ENCODE measurements around the gene SH3GL3.

The SH3GL3 gene

DNA sequence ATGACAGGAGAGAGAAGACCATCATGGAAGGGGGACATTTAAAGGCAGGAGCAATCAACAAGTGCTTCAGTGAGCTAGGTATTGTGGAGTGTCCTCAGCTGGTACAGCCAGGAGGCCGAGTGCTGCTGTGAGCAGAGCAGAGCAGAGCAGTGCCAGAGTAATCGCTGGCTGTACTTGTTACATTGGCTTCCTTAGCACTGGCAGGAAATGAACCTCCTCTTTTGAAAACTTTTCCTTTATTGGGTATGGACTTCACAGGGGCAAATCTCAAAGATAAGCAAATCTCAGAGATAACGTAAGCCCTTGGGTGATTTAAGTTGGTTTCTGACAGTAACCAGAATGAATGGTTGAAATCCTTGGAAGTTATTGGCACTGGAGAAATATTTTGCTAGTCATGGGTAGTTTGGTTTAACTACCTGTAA lies 2.1 kb downstream of the SH3GL3 start:
- no peak for TF ChIP-seq FOXP2 (optimal IDR thresholded peaks at IDR 0.05; ENCODE audit: borderline replicate concordance, extremely low read depth, extremely low read length, insufficient read depth)
- no peak for TF ChIP-seq SIN3A (IDR thresholded peaks at IDR 0.05; ENCODE audit: borderline replicate concordance, insufficient read depth, low read length)
- no peak for TF ChIP-seq POLR2AphosphoS5 (IDR thresholded peaks at IDR 0.05; ENCODE audit: low read depth, low read length)
- TF ChIP-seq TAF1 (IDR thresholded peaks at IDR 0.05; ENCODE audit: borderline replicate concordance, insufficient read depth, low read length) = no peak
- TF ChIP-seq, protein P1, sequence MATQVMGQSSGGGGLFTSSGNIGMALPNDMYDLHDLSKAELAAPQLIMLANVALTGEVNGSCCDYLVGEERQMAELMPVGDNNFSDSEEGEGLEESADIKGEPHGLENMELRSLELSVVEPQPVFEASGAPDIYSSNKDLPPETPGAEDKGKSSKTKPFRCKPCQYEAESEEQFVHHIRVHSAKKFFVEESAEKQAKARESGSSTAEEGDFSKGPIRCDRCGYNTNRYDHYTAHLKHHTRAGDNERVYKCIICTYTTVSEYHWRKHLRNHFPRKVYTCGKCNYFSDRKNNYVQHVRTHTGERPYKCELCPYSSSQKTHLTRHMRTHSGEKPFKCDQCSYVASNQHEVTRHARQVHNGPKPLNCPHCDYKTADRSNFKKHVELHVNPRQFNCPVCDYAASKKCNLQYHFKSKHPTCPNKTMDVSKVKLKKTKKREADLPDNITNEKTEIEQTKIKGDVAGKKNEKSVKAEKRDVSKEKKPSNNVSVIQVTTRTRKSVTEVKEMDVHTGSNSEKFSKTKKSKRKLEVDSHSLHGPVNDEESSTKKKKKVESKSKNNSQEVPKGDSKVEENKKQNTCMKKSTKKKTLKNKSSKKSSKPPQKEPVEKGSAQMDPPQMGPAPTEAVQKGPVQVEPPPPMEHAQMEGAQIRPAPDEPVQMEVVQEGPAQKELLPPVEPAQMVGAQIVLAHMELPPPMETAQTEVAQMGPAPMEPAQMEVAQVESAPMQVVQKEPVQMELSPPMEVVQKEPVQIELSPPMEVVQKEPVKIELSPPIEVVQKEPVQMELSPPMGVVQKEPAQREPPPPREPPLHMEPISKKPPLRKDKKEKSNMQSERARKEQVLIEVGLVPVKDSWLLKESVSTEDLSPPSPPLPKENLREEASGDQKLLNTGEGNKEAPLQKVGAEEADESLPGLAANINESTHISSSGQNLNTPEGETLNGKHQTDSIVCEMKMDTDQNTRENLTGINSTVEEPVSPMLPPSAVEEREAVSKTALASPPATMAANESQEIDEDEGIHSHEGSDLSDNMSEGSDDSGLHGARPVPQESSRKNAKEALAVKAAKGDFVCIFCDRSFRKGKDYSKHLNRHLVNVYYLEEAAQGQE (IDR thresholded peaks at IDR 0.05; ENCODE audit: insufficient read depth in 1 of 2, low read depth in 2 of 2, low read length in 2 of 2) = no peak

DNA sequence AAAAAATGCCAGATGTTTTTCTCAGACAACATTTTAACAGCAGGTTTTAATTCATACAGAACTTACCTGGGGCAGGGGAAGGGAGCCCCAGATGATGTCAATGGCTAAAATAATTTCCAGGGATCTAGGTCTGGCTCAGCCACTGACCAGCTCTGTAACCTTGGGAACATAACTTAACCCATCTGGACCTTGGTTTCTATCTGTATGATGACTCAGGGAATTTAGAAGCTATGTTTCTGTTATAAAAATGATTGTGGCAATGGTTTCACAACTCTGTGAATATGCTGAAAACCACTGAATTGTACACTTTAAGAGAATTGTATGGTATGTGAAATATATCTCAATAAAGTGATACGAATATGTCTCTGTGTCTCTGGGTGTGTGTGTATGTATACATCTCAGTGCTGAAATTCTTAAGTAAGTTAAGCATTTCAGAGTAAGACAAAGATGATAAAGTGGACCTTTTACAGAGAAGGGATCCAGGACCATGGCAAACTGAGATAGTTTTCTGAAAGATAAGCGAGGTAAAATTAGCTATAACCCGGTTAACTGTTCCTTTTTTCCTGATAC lies 2.9 kb downstream of the SH3GL3 start:
- TF ChIP-seq SIN3A (IDR thresholded peaks at IDR 0.05; ENCODE audit: borderline replicate concordance, insufficient read depth, low read length) (no peak), TAF1 (IDR thresholded peaks at IDR 0.05; ENCODE audit: borderline replicate concordance, insufficient read depth, low read length) (no peak), FOXP2 (optimal IDR thresholded peaks at IDR 0.05; ENCODE audit: borderline replicate concordance, extremely low read depth, extremely low read length, insufficient read depth) (no peak), POLR2AphosphoS5 (IDR thresholded peaks at IDR 0.05; ENCODE audit: low read depth, low read length) (no peak)
- TF ChIP-seq, protein P1 (IDR thresholded peaks at IDR 0.05; ENCODE audit: insufficient read depth in 1 of 2, low read depth in 2 of 2, low read length in 2 of 2) = no peak

DNA sequence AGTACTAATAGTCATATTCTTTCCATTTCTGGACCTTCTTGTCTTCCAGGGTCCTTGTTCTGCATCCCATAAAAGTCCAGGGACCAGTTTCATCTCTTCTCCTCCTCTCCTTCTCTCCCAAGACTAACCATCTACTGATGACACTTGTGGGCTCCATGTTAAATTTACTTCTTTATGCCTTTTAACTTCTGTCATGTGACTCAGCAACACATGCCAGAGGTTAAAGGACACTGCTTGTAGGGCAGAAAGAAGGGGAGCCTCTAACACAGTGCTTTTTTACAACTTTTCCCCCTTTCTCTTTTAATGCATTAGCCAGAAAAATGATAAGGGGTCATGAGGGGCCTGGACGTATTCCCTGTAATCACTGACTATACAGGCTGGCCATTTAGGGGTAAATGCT lies 10.0 kb downstream of the SH3GL3 start:
- TF ChIP-seq POLR2AphosphoS5 (IDR thresholded peaks at IDR 0.05; ENCODE audit: low read depth, low read length) (no peak), SIN3A (IDR thresholded peaks at IDR 0.05; ENCODE audit: borderline replicate concordance, insufficient read depth, low read length) (no peak), TAF1 (IDR thresholded peaks at IDR 0.05; ENCODE audit: borderline replicate concordance, insufficient read depth, low read length) (no peak), FOXP2 (optimal IDR thresholded peaks at IDR 0.05; ENCODE audit: borderline replicate concordance, extremely low read depth, extremely low read length, insufficient read depth) (no peak)
- TF ChIP-seq, protein P1 (IDR thresholded peaks at IDR 0.05; ENCODE audit: insufficient read depth in 1 of 2, low read depth in 2 of 2, low read length in 2 of 2) = no peak

DNA sequence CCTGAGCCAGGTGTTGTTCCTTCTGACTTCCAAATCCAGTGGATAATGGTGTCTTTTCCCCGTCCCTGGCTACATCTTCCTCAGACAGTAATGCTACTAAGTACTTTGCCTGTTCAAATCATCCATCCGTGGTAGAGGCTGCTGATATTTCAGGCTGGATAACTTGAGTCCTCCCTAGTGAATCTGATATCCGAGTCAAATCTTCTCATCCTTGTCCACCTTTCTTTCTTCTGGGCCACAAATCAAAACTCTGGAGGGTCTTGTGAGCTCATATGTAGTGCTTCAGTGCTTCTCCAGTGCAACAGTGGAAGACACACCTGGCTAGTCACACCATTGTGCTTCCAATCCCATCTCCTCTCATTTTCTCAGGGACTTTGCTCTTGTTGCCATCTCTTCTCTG lies 11.2 kb downstream of the SH3GL3 start:
- no peak for TF ChIP-seq FOXP2 (optimal IDR thresholded peaks at IDR 0.05; ENCODE audit: borderline replicate concordance, extremely low read depth, extremely low read length, insufficient read depth)
- TF ChIP-seq TAF1 (IDR thresholded peaks at IDR 0.05; ENCODE audit: borderline replicate concordance, insufficient read depth, low read length) = no peak
- no peak for TF ChIP-seq POLR2AphosphoS5 (IDR thresholded peaks at IDR 0.05; ENCODE audit: low read depth, low read length)
- TF ChIP-seq, protein P1 (IDR thresholded peaks at IDR 0.05; ENCODE audit: insufficient read depth in 1 of 2, low read depth in 2 of 2, low read length in 2 of 2) = no peak
- TF ChIP-seq SIN3A (IDR thresholded peaks at IDR 0.05; ENCODE audit: borderline replicate concordance, insufficient read depth, low read length) = no peak

Measured in PFSK-1 (cell line).